Stimulated activated CD8-positive, alpha-beta memory T cell treated with anti-CD3 and anti-CD28 coated beads, Interleukin-7, amount 100 ng/mL, for 4 hours (primary cell): ENCODE measurements around the gene GAS6.

Experiments
- DNase-seq, 2 donors: peaks; one replicate each; pipeline ENCODE4 v3.0.0-alpha.2; 2020; ENCODE audit warnings: low read depth in 2 of 2

GAS6 gene

DNA sequence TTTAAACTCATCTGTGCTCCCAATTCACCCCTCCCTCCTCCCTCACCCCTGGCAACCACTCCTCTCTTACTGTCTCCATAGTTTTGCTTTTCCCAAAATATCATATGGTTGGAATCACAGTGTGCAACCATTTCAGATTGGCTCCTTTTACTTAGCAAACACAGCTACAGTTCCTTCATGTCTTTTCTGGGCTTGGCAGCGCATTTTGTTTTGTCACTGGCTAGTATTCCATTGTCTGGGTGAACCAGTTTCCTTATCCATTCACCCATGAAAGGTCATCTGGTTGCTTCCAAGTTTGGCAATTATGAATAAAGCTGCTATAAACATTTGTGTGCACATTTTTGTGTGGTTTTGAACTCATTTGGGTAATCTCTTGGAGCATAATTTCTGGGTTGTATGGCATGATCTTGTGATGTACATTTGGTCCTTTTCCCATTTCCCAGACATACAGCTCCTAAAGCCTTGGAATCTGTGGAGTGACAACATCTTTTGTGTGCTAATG is 23.9 kb upstream of the GAS6 start:
- no peak for DNase-seq

DNA sequence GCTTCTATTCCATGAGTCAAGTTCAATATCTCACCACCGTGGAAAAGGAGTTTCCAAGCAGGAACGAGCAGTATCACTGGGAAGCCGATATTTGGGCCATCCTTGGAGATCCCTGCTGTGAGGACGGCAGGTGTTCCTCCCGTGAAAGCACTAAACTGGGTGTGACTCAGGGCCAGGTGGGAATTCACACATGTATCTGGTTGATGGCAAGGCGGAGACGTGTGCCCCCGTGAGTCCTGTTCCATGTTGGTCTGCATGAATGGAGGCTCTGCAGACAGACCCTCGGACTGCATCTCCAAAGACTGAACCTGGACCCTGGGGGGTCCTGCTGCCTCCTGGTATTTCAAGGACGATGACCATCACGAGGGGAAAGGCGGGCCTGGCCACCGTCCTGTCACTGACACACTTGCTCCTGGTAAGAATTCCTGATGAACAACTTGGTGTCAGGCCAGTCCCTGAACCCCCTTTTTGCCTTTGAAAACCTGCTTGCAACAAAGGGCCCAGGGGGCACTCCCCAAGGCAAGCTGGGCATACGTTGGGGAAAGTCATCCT is 22.8 kb upstream of the GAS6 start:
- DNase-seq: no peak

DNA sequence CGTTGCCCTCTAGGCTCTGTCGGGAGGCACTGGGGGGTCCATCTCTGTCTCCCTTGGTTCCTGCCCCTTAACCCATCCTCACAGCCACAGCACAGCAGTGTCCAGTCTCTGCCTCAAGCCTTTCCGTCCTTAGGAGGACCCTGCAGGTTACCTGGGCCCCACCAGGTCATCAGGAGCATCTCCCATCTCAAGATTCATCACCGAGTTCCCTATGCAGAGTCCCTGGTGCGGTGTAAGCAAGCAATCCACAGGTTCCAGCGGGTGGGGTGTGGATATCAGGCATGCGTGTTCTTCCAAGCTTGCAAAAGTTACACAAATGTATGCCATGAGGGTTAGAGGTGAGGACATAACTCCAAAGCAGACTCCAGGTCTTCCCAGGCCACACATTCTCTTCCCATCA is 20.9 kb upstream of the GAS6 start:
- no peak for DNase-seq

DNA sequence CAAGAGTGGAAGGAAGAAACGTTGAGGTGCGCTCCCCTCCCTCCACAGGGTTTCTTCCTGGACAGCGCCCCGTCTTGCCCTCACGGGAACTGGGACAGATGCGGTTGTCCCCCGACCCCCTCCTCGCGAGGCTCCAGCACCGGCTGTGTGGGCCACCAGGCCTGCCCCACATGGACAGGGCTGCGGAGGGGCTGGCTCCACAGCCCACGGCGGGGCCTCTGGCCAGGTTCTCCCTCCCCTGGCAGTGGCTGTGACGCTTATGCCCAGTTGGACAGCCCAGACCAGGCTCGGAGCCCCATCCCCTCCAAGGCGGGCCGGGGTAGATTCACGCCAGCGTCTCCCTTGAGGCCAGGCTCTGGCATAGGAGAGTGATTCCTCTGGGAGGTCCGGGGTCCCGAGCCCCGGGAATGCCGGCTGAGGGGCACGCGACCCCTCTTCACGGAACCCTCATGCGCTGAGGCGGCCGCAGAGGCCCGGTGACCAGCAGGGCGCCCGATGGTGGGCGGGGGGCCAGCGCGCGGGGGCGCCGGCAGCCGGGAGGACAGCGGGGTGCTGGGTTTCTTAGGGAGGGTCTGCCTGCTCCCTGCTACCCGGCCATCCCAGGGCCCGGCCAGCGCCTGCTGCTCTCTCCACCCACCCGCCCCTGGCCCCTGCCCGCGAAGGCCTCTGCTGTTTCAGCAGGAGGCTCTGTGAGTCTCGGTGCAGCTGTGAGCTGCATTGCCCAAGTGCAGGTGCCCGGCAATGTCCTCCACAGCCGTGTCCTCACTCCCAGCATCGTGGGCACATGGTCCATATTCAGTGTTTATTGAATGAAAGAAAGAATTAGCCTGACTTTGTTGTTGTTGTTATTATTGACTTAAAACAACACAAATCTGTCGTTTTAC is 20.3 kb upstream of the GAS6 start:
- DNase-seq: no peak

DNA sequence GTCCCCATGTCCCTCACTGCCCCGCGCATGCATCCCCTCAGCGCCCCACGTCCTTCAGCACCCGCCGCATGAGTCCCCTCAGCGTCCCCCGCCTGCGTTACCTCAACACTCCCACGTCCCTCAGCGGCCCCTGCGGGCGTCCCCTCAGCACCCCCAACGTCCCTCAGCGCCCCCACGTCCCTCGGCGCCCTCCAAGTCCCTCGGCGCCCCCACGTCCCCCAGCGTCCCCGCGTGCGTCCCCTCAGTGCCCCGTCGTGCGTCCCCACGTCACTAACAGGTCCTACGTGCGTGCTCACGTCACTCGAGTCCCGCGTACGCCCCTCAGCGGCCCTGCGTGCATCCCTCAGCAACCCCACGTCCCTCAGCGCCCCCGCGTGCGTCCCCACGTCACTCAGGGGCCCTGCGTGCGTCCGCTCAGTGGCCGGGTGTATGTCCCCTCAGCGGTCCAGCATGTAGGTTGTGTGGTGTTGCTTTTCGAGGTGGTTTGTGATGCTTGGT is 19.5 kb upstream of the GAS6 start:
- DNase-seq: no peak

DNA sequence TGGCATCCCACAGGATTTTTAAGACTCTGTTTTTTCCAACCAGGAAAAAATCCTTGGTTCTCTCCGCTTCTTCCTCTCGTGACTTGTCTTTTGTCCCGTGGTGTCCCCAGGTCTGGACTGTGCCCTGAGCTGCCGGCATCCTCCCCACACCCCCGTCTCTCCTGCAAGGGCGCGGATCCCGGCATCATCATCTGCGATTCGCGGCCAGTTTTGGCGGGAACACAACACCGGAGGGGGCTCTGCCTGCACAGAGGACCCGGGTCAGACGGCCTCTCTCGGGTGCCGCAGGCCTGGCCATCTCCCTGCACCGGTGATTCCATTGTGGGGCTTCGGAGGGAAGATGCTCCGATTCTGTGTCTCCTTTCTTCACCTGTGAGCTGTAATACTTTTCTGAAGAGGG is 18.8 kb upstream of the GAS6 start:
- DNase-seq: no peak

DNA sequence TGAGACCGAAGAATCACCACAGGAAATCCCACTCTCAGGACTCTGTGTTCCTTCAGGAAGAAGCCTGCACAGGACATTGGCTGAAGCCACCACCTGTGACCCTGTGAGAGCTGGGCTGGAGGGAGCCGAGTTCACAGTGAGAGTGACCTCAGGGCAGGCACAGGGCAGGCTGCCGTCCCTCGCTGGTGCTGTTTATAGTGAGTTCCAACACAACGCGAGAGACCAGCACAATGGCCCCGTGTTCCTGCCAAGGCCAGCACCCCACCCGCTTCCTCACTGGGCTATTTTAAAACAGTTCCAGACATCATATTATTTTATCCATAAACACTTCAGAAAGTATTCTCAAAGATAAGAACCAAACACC is 18.4 kb upstream of the GAS6 start:
- DNase-seq: no peak

DNA sequence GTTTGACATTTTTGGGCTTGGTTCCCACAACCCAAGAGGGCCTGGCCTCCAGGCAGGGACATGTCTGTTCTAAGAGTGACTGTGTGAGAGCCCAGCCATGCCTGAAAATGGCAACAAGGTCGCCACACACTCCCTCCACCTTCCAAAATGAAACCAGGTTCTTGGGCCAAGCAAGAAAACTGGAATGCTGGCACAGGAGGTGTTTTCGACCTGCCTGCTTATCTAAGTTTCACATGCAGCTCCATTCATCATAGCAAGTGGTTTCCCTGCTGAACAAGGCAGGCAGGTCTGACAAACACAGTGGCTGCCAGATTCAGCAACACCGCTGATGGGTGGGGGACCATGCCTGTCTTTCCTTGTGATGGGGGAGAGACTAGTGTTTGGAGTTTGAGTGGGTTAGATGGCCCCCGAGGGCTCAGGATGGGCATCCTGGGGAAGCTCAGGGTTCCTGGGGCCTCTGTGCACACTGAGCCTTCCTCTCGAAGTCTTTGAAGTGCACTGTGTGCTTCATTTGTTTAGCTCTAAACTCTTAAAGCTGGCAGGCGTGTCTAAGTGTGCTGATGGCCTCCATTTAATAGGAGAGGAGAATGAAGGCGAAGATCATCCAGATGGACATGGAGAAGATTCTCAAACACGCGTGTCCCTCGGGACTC is 17.9 kb upstream of the GAS6 start:
- no peak for DNase-seq

DNA sequence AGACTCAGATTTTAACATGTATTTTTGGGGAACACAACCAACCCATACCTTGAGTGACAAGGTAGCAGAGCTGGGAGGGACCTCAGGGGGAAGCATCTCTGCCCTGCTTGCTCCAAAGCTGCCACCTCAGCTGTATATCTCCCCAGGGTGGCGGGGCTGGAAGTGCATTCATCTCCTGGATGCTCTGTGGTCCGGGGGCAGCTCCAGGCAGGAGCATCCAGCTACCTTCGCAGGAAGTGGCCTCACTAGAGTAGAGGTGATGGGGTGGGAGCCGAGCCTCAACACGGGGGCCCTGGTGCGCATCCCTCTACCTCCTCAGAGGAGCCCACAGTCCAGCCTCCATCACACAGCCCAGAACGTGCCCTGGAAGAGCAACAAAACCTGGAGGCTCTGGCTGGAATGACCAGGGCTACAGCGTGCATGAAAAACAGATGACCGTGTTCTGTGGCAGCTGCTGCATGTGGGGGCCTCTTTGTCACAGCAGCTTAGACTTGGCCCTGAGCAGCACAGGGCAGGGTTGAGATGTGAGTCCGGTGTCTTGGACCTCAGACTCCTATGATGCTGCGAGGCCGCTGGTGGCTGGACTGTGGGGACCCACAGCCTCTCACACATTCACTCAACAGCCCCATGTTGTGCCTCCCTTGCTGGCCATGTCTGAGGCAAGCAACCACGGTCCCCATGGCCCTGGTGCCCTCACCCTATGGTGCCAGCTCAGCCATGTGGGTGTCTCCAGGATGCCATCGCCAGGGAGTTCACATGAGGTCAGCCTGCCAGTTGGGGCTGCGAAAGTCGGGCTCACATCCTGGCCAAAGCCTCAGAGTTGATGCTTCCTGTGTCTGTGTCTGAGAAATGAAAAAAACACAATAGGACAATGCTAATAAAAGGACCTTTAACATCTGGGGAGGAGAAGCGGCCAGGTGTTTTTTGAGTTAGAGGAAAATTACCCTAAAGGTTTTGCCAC is 17.1 kb upstream of the GAS6 start:
- DNase-seq: no peak

DNA sequence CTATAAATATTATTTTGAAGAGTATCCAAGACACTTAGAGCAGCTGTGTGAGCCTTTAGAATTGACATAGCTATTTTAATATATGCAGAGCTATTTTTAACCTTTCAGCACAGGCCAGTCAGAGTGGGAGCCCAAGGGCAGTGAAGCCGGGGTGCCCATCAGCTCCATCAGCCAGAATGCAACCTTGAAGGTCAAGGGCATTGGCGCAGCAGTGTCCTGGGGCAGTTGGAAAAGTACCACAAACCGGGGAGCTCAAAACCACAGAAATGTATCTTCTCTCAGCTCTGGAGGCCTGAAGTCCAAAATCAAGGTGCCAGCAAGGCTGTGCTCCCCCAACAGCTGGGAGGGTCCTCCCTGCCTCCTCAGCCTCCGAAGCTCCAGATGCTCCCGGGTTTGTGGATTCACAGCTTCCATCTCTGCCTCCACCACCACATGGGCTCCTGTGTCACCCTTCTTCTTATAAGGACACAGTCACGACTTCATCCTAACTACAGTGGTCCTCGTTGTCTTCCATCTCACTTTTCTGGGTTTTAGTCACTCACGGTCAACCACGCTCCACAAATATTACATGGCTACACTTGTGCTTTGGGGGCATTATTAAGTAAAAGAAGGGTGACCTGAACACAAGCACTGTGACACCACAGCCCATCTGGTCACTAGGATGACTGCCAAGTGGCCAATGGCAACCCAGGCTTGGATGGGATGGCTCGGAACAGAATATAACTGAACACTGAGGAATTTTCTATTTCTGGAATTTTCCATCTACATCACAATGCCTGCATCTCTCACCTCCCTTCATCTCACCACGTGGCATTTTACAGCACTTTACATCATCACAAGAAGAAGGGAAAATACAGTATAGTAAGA is 15.9 kb upstream of the GAS6 start:
- DNase-seq: no peak

DNA sequence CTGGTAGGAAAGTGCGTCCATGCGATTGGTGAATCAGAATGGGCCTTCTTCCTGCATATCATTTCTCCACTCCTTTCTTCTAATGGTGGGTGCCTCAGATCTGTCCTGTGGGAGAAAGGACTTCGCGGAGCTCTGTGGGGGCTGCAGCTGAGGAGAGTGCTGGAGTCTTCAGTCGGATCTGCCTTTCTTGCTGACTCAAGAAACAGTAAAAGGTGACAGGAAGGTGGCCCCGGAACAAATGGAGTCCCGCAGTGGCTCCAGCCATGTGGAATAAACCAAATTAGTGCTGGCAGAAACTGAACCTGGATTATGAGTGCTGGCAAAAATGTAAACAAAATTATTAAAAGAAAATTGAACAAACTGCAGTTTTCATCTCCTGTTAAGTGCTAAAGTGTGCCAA is 15.1 kb upstream of the GAS6 start:
- no peak for DNase-seq

DNA sequence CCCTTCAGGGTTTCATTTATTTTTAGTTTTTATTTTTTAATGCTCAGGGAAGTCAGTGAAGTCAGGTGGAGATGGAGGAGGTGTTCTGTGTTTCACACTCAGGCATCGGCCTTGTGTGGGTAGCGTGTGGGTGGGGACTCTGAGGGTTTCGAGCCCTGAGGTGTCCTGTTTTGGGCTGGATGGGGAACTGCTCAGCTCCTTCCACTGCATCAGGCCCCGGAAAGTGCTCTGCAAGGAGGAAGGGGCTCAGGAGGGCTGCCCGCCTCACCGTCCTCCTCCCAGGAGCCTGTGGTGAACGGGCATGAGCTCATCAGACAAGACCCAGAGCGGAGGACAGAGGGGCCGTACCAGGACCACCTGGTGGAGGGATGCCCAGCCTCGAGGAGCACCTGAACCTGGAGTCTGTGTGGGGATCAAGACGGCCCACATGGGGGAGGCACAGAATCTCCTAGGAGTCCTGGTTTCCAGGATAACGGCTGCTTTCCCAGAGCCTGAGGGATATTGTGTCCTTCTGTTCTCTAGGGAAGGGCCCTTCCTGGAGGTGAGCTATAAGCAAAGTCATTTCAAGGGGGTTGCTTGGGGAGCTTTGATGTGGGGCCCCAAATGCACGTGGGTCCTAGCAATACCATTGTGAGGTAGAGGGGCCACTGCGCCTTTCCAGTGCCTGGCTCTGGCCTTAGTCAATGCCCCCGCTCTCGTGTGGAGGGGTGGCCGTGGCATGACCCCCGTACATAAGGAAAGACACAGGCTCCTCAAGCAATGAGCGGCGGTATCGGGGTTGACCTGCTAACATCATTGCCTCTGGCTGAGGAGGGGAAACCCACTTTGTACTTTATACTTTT is 13.5 kb upstream of the GAS6 start:
- DNase-seq: no peak

DNA sequence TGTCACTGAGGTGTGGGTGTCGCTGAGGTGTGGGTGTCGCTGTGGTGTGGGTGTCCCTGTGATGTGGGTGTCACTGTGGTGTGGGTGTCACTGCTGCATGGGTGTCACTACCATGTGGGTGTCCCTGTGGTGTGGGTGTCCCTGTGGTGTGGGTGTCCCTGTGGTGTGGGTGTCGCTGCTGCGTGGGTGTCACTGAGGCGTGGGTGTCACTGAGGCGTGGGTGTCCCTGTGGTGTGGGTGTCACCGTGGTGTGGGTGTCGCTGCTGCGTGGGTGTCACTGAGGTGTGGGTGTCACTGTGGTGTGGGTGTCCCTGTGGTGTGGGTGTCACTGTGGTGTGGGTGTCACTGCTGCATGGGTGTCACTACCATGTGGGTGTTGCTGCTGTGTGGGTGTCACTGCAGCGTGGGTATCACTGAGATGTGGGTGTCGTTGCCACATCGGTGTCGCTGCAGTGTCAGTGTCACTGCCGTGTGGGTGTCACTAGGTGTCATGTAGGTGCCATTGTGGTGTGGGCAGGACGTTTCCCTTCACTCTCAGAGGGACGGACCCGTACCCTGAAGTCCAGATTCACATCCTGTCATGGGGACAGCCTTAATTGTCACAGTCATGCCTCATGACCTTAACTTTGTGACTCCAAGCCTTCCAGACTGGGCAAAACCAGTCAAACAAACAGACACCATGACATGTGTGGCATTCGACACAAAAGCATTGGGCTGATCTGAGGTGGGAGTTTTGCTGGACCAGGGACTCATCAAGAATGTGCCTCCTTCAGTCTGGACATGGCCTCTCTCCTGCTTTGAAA is 12.7 kb upstream of the GAS6 start:
- DNase-seq: no peak

DNA sequence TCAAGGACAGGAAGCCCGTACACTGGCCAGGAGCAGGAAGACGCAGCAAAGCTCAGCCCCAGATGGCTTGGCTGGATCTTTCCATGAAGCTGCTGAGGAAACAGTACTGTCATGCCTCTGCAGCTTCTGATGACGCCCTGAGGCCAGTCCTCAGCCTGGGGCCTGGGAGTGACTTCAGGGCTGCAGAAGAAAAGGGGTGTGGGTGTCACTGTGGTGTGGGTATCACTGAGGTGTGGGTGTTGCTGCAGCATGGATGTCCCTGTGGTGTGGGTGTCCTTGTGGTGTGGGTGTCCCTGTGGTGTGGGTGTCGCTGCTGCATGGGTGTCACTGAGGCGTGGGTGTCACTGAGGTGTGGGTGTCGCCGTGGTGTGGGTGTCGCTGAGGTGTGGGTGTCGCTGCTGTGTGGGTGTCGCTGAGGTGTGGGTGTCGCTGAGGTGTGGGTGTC is 12.0 kb upstream of the GAS6 start:
- DNase-seq: no peak

DNA sequence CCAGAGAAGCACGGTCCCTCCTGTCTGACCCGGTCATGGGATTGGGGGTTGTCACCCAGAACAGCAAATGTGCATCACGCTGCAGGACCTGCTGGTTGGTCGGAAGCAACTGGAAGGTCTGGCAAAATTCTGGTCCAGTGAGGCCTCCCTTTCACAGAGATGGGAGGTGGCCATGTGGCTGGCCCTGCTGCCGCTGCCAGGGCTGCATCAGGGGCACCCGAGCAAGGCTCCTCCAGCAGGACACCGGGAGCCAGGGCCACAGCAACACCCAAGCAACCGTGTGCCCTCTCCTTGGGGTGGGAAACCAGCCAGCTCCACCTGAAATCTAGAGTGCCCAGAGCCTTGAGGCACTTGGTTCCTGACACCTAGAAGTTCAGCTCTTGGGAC is 11.5 kb upstream of the GAS6 start:
- no peak for DNase-seq

DNA sequence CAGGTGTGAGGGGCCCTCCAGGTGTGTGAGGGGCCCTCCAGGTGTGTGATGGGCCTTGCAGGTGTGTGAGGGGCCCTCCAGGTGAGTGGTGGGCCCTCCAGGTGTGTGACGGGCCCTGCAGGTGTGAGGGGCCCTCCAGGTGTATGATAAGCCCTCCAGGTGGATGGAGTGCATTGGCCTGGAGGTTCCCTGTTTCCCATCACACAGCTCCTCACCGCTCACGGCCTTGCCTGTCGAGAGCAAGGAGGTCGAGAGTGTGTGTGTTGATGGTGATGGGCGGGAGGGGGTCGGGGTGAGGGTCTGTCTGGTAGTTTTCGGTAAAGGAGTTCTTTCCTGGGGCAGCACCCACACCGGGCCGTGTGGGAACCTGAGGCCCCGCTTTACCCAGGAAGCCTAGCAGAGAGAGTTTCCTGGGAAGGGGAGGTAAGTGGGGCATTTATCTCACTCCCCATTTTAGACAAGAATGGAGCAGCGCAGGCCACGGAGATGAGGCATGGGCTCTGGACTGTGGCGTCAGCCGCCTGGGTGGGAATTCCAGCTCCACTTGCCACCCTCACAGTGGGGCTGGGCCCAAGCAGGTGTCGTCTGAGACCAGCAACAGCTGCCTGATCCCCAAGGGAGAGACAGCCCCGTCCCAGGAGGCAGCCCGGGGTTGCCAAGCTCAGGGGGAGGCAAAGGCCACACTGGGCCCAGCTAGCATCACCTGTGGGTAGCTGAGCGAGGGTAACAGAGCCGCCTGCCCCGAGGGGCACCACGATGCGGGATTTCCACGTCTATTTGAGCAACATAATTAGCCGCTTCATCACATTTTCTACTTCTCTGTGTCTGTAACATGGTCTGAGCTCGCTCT is 10.9 kb upstream of the GAS6 start:
- no peak for DNase-seq

DNA sequence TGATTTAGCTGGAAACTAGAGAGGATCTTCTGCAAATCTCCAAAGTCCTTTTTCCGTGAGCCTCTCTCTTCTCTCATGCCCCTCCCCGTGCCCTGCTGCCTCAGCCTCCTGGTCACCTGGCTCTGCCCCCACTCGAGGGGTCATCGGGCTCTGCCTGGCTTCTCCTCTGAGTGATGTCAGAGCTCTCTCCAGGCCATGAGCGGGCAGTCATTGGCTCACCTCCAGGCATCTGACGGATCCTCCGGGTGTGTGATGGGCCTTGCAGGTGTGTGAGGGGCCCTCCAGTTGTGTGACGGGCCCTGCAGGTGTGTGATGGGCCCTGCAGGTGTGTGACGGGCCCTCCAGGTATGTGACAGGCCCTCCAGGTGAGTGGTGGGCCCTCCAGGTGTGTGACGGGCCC is 10.3 kb upstream of the GAS6 start:
- no peak for DNase-seq

DNA sequence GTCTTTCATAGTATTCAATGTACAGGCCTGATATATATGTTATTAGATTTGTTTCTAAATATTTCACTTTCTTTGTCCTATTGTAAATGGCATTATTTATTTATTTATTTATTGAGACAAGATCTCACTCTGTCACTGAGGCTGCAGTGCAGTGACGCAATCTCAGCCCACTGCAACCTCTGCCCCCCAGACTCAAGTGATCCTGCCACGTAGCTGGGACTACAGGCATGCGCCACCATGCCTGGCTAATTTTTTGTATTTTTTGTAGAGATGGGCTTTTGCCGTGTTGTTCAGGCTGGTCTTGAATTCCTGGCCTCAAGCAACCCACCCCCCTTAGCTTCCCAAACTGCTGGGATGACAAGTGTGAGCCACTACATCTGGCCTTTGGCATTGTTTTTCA is 5.4 kb upstream of the GAS6 start:
- no peak for DNase-seq
